AG10803 (cell line): ENCODE results near the gene TYW5.

Experiments used
- DNase-seq: peaks from one replicate; pipeline ENCODE4 v3.0.0; 2010; ENCODE audit warnings: low read depth
- H3K4me3 ChIP-seq: 2 replicates; pipeline ENCODE4 v1.5.1; 2011; ENCODE audit warnings: mild to moderate bottlenecking, low read length, control low read depth
- TF ChIP-seq, protein P1 (sequence below): conservative IDR thresholded peaks from 2 replicates; pipeline ENCODE4 v1.5.1; 2011; ENCODE audit warnings: mild to moderate bottlenecking, low read length, control low read depth, inconsistent platforms

TYW5 gene

GRCh38 chr2:199958014-199958413 lies 2.7 kb upstream of the TYW5 start:
- TF ChIP-seq, protein P1, sequence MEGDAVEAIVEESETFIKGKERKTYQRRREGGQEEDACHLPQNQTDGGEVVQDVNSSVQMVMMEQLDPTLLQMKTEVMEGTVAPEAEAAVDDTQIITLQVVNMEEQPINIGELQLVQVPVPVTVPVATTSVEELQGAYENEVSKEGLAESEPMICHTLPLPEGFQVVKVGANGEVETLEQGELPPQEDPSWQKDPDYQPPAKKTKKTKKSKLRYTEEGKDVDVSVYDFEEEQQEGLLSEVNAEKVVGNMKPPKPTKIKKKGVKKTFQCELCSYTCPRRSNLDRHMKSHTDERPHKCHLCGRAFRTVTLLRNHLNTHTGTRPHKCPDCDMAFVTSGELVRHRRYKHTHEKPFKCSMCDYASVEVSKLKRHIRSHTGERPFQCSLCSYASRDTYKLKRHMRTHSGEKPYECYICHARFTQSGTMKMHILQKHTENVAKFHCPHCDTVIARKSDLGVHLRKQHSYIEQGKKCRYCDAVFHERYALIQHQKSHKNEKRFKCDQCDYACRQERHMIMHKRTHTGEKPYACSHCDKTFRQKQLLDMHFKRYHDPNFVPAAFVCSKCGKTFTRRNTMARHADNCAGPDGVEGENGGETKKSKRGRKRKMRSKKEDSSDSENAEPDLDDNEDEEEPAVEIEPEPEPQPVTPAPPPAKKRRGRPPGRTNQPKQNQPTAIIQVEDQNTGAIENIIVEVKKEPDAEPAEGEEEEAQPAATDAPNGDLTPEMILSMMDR, result no peak
- H3K4me3 ChIP-seq, result no peak overlapping the region
- no peak for DNase-seq

DNA sequence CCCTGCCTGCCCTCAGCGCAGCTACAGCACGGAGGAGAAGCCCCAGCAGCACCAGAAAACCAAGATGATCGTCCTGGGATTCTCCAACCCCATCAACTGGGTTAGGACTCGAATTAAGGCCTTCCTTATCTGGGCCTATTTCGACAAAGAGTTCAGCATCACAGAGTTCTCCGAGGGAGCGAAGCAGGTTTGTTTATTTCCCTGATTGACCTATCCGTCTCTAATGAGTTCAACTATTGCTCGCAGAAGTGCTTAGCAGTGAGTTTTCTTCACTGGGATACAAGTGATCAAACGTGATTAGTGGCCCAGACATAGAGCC lies 730 bp upstream of the TYW5 start:
- TF ChIP-seq, protein P1, result no peak
- H3K4me3 ChIP-seq, result peak overlapping the region; percentile 92
- DNase-seq, result no peak

GRCh38 chr2:199955007-199955338 lies 318 bp downstream of the TYW5 start:
- TF ChIP-seq, protein P1, result no peak
- no peak for DNase-seq
- H3K4me3 ChIP-seq, result peak overlapping the region; percentile 92

- H3K4me3 ChIP-seq, result no peak overlapping the region
- no peak for DNase-seq
- TF ChIP-seq, protein P1, result no peak
Measured at GRCh38 chr2:199951023-199951422, 4.3 kb downstream of the TYW5 start.

DNA sequence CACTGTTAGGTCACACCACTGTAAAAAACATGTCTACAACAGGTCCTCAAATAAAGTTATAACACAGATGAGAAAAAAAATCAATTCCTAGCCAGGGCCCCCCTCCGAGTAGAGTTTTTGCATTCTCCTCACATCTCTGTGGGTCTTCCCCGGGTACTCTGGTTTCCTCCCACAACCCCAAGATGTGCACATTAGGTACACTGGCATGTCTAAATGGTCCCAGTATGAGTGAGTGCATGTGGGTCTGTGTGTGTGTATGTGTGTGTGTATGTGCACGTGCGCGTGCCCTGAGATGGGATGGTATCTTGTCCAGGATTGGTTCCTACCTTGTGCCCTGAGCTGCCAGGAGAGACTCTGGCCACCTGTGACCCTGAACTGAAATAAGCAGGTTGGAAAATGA lies 4.9 kb downstream of the TYW5 start:
- H3K4me3 ChIP-seq, result no peak overlapping the region
- no peak for DNase-seq
- TF ChIP-seq, protein P1, result no peak

DNA sequence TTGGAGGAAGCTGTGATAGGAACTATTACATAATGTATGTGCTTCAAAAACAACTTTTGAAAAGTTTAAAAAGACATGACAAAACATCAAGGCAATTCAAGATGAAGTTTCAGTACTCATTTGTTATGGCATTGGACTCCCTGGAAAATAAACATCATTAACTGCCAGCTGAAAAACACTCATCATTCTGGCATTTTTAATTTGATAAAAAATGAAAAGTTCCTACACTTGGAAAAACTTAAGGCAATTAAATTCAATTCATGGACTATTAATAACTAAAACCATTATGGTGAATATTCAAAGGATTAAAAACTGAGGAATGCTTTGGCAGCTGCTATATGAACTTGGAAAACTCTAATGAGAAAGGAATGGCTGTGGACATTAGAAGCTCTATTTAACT lies 8.5 kb downstream of the TYW5 start:
- H3K4me3 ChIP-seq, result no peak overlapping the region
- peak; percentile 26 for DNase-seq
- TF ChIP-seq, protein P1, result no peak

- TF ChIP-seq, protein P1, result no peak
- peak; percentile 13 for DNase-seq
- H3K4me3 ChIP-seq, result no peak overlapping the region
Measured at GRCh38 chr2:199946196-199946595, 9.1 kb downstream of the TYW5 start.
